Measurements from ENCODE around the gene CYLC1. TPM values are rescaled to one million over a fixed set of nuclear protein-coding genes. Genes with fewer than 3 reads are reported as not detected.

Gene CYLC1
- not detected for polyA plus RNA-seq

- WGBS, 3 donors, result 42 to 48% (median 48%) methylated on average over 1 of the region's 1 CpG
- H3K27ac ChIP-seq (ENCODE audit: low read depth, low read length), result no peak within 1 kb of the TSS
Measured at GRCh38 chrX:83860846-83861245, at the start of gene CYLC1. Gene CYLC1 (plus strand): TSS chrX:83861146. CDS start chrX:83861183, 37 bp downstream.

DNA sequence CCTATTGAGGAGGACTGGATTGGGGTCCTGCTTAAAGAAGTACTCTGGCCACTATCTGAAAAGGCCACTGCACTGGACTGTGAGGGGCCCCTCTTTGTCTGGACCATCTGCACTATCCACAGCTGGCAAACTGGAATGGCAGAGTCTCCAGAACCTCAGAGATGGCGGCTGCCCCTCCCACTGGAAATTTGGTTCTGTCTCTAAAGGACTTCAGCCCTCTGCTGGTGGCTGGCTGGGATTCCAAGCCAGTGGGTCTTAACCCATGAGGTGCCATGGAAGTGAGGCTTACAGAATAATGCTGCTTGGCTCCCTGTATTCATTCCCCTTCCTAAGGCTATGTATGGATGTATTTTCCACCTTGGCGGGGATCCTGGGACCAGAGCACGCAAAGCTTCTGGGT lies 41.6 kb upstream of the CYLC1 start:
- H3K27ac ChIP-seq (ENCODE audit: low read depth, low read length), result no peak overlapping the region
- WGBS, 3 donors, result 62 to 100% (median 79%) methylated on average over 2 to 3 of the region's 3 CpGs

DNA sequence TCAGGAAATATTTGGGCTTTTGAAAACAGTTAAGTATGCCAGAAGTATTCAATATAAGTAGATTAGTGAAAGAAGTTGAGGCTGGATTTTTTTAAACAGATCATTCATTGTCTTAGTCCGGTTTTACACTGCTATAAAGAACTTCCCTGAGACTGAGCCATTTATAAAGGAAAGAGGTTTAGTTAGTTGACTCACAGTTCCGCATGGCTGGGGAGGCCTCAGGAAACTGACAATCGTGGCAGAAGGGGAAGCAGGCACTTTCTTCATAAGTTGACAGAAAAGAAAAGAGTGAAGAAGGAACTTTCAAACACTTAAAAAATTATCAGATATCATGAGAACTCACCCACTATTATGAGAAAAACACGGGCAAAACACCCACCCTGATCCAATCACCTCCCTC lies 31.1 kb upstream of the CYLC1 start:
- 20 to 23% (median 20%) methylated on average over 4 of the region's 4 CpGs for WGBS, 3 donors

DNA sequence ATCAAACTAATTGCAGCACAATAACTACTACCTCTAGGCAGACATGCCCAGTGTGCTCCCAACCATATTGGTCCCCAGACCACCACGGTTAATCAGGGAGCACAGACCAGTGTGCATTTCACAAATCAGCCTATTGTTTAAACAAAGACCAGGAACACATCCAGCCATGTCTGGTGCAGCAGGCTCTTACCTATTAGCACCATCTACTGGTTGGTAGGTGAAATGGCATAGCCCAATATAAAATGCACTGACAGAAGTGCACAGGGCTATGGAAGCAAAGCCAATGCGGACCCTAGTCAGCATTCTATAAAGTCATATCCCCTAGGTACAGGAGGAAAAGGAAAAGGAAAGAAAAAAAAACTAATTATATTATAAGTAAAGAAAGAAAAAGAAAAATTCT lies 15.5 kb upstream of the CYLC1 start:
- 7 to 16% (median 15%) methylated on average over 2 of the region's 2 CpGs for WGBS, 3 donors
- H3K27ac ChIP-seq (ENCODE audit: low read depth, low read length), result no peak overlapping the region

More for the DNA sequence above, 31.1 kb upstream of the CYLC1 start:
- no peak overlapping the region for H3K27ac ChIP-seq (ENCODE audit: low read depth, low read length)

DNA sequence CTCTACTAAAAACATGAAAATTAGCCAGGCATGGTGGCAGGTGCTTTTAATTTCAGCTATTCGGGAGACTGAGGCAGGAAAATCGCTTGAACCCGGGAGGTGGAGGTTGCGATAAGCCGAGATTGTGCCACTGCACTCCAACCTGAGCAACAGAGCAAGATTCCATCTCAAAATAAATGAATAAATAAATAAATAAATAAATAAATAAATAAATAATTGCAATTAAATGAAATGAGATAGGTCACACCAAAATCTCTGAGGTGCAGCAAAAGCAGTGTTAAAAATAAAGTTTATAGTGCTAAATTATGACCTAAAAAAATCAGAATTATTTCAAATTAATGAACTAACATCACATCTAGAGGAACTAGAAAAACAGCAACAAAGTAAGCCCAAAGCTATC lies 13.6 kb upstream of the CYLC1 start:
- no peak overlapping the region for H3K27ac ChIP-seq (ENCODE audit: low read depth, low read length)
- 92 to 93% (median 92%) methylated on average over 5 of the region's 5 CpGs for WGBS, 3 donors

GRCh38 chrX:83888585-83888984 lies 27.6 kb downstream of the CYLC1 start:
- 88 to 93% (median 91%) methylated on average over 2 of the region's 2 CpGs for WGBS, 3 donors
- no peak overlapping the region for H3K27ac ChIP-seq (ENCODE audit: low read depth, low read length)

DNA sequence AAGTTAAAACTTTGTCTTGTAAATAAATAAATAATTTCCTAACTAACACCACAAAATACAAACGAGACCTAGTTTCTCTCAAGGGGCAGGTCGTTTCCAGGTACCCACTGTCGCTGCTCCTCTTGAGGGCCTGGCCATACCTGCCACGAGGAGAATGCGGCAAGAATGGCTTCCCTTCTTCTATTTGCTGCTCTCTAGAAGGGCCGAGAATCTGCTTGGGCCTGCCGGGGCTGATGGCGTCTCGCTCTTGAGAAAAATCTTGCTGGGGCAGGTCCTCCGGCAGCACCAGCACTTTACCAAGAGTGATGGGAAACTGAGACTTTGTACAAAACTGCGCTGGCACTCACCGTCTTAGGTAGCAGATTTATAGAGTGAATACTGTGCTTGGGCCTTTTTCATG lies 31.5 kb downstream of the CYLC1 start:
- no peak overlapping the region for H3K27ac ChIP-seq (ENCODE audit: low read depth, low read length)
- WGBS, 3 donors, result 72 to 83% (median 83%) methylated on average over 12 of the region's 12 CpGs

GRCh38 chrX:83906921-83907320 lies 46.0 kb downstream of the CYLC1 start:
- 84 to 90% (median 89%) methylated on average over 3 of the region's 3 CpGs for WGBS, 3 donors
- H3K27ac ChIP-seq (ENCODE audit: low read depth, low read length), result no peak overlapping the region

DNA sequence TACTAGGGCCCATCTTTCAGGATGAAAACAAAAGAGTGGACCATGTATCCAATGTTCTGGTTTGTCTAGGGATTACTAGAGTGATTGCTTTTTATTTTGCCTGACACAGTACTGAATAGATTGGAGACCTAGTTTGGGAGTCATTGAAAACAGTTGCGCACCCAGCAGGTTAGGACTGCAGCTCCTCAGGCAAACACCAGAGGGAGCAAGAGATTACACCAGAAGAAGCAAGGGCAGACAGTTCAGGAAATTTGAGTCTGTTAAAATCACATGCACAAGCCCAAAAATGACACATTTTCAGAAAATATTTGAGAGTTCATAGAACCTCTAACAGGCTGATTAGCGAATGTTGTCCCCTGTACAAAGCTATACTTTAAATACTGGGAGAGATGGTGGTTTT lies 55.6 kb downstream of the CYLC1 start:
- no peak overlapping the region for H3K27ac ChIP-seq (ENCODE audit: low read depth, low read length)
- WGBS, 3 donors, result 33 to 39% (median 33%) methylated on average over 2 of the region's 2 CpGs

GRCh38 chrX:83934220-83934619 lies 73.3 kb downstream of the CYLC1 start:
- H3K27ac ChIP-seq (ENCODE audit: low read depth, low read length), result no peak overlapping the region
- 55 to 84% (median 56%) methylated on average over 2 of the region's 2 CpGs for WGBS, 3 donors

All from adipose tissue (tissue), 3 donors.